ENCODE data around the gene OXTR. TPM values are rescaled to one million over a fixed set of nuclear protein-coding genes. Genes with fewer than 3 reads are reported as not detected.

OXTR gene
- polyA plus RNA-seq, 3 donors: 0.93 to 1.9 (median 1.3) TPM

GRCh38 chr3:8767667-8768363, 1.6 kb downstream of the OXTR start:
- DNase-seq: peak; percentile 19

- no peak for DNase-seq
These were observed 2.2 kb downstream of the OXTR start for GRCh38 chr3:8767256-8767666.

- DNase-seq: no peak
These were observed 3.3 kb downstream of the OXTR start for GRCh38 chr3:8766148-8766547.

GRCh38 chr3:8765528-8765927, 3.9 kb downstream of the OXTR start:
- DNase-seq: no peak

GRCh38 chr3:8764528-8764927, 4.9 kb downstream of the OXTR start:
- DNase-seq: no peak

- no peak for DNase-seq
These were observed 6.6 kb downstream of the OXTR start for GRCh38 chr3:8762607-8763377.

GRCh38 chr3:8761866-8762265, 7.5 kb downstream of the OXTR start:
- no peak for DNase-seq

GRCh38 chr3:8760506-8760905, 8.9 kb downstream of the OXTR start:
- DNase-seq: no peak

GRCh38 chr3:8760091-8760490, 9.3 kb downstream of the OXTR start:
- no peak for DNase-seq

GRCh38 chr3:8759038-8759707, 10.2 kb downstream of the OXTR start:
- DNase-seq: no peak

GRCh38 chr3:8757551-8758518, 11.6 kb downstream of the OXTR start:
- DNase-seq: no peak

GRCh38 chr3:8756671-8757070, 12.7 kb downstream of the OXTR start:
- DNase-seq: no peak

GRCh38 chr3:8755564-8756237, 13.7 kb downstream of the OXTR start:
- DNase-seq: no peak

GRCh38 chr3:8755097-8755496, 14.3 kb downstream of the OXTR start:
- no peak for DNase-seq

GRCh38 chr3:8752832-8753231, 16.6 kb downstream of the OXTR start:
- DNase-seq: no peak

GRCh38 chr3:8749316-8749715, 20.1 kb downstream of the OXTR start:
- no peak for DNase-seq

GRCh38 chr3:8746780-8747345, 22.6 kb downstream of the OXTR start:
- DNase-seq: no peak

GRCh38 chr3:8745619-8746370, 23.6 kb downstream of the OXTR start:
- DNase-seq: no peak

GRCh38 chr3:8743911-8744310, 25.5 kb downstream of the OXTR start:
- DNase-seq: no peak

GRCh38 chr3:8743021-8743601, 26.3 kb downstream of the OXTR start:
- DNase-seq: no peak

All from renal pelvis (tissue), 4 donors.